ENCODE data around the gene KHDRBS2. TPM values are rescaled to one million over a fixed set of nuclear protein-coding genes. Genes with fewer than 3 reads are reported as not detected.

Gene KHDRBS2
- total RNA-seq, 3 donors from 2014 or later: 0.16 TPM; not detected in 2

GRCh38 chr6:62284725-62285124 is 1.3 kb downstream of the KHDRBS2 start:
- H3K4me3 ChIP-seq: no peak overlapping the region
- DNase-seq (ENCODE audit: low spot score in 2 of 2): no peak
- intact Hi-C loops (cut with DNase I; ENCODE audit: low total_unique reads): no loop called here
- no peaks in the 10 kb centered on the region for H3K36me3 ChIP-seq
- H3K27me3 ChIP-seq: peaks cover 0 to 25% of the 10 kb centered on the region in 2 donors
- no peak for TF ChIP-seq POLR2AphosphoS5 (IDR thresholded peaks at IDR 0.05)
- TF ChIP-seq POLR2A (IDR thresholded peaks at IDR 0.05): no peak
- TF ChIP-seq, protein P1, sequence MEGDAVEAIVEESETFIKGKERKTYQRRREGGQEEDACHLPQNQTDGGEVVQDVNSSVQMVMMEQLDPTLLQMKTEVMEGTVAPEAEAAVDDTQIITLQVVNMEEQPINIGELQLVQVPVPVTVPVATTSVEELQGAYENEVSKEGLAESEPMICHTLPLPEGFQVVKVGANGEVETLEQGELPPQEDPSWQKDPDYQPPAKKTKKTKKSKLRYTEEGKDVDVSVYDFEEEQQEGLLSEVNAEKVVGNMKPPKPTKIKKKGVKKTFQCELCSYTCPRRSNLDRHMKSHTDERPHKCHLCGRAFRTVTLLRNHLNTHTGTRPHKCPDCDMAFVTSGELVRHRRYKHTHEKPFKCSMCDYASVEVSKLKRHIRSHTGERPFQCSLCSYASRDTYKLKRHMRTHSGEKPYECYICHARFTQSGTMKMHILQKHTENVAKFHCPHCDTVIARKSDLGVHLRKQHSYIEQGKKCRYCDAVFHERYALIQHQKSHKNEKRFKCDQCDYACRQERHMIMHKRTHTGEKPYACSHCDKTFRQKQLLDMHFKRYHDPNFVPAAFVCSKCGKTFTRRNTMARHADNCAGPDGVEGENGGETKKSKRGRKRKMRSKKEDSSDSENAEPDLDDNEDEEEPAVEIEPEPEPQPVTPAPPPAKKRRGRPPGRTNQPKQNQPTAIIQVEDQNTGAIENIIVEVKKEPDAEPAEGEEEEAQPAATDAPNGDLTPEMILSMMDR (IDR thresholded peaks at IDR 0.05): no peak
- no peaks in the 10 kb centered on the region for H3K9me3 ChIP-seq
- H3K4me1 ChIP-seq: no peaks in the 10 kb centered on the region
- no peak overlapping the region for H3K27ac ChIP-seq

GRCh38 chr6:62283796-62284411 is 2.1 kb downstream of the KHDRBS2 start:
- H3K4me3 ChIP-seq: no peak overlapping the region

GRCh38 chr6:62283365-62283764 is 2.7 kb downstream of the KHDRBS2 start:
- Histone ChIP-seq H3K9me3 (no peaks in the 10 kb centered on the region), H3K27me3 (peaks cover 0 to 25% of the 10 kb centered on the region in 2 donors), H3K27ac (no peak overlapping the region), H3K4me3 (no peak overlapping the region), H3K36me3 (no peaks in the 10 kb centered on the region), H3K4me1 (no peaks in the 10 kb centered on the region)
- intact Hi-C loops (cut with DNase I; ENCODE audit: low total_unique reads): no loop called here
- no peak for DNase-seq (ENCODE audit: low spot score in 2 of 2)
- TF ChIP-seq POLR2A (IDR thresholded peaks at IDR 0.05) (no peak), POLR2AphosphoS5 (IDR thresholded peaks at IDR 0.05) (no peak)
- TF ChIP-seq, protein P1 (IDR thresholded peaks at IDR 0.05): no peak

More at GRCh38 chr6:62283796-62284411, 2.1 kb downstream of the KHDRBS2 start:
- Histone ChIP-seq H3K4me1 (no peaks in the 10 kb centered on the region), H3K27me3 (peaks cover 0 to 25% of the 10 kb centered on the region in 2 donors), H3K9me3 (no peaks in the 10 kb centered on the region), H3K36me3 (no peaks in the 10 kb centered on the region), H3K27ac (no peak overlapping the region)
- intact Hi-C loops (cut with DNase I; ENCODE audit: low total_unique reads): no loop called here
- no peak for TF ChIP-seq POLR2AphosphoS5 (IDR thresholded peaks at IDR 0.05)
- TF ChIP-seq, protein P1 (IDR thresholded peaks at IDR 0.05): no peak
- TF ChIP-seq POLR2A (IDR thresholded peaks at IDR 0.05): no peak
- no peak for DNase-seq (ENCODE audit: low spot score in 2 of 2)

GRCh38 chr6:62280099-62280498 is 5.9 kb downstream of the KHDRBS2 start:
- H3K36me3 ChIP-seq: no peaks in the 10 kb centered on the region
- H3K4me3 ChIP-seq: no peak overlapping the region
- DNase-seq (ENCODE audit: low spot score in 2 of 2): no peak
- H3K9me3 ChIP-seq: no peaks in the 10 kb centered on the region
- TF ChIP-seq POLR2AphosphoS5 (IDR thresholded peaks at IDR 0.05) (no peak), POLR2A (IDR thresholded peaks at IDR 0.05) (no peak)
- TF ChIP-seq, protein P1 (IDR thresholded peaks at IDR 0.05): no peak
- peaks cover 0 to 2% of the 10 kb centered on the region in 2 donors for H3K27me3 ChIP-seq
- H3K4me1 ChIP-seq: no peaks in the 10 kb centered on the region
- intact Hi-C loops (cut with DNase I; ENCODE audit: low total_unique reads): no loop called here
- no peak overlapping the region for H3K27ac ChIP-seq

DNA sequence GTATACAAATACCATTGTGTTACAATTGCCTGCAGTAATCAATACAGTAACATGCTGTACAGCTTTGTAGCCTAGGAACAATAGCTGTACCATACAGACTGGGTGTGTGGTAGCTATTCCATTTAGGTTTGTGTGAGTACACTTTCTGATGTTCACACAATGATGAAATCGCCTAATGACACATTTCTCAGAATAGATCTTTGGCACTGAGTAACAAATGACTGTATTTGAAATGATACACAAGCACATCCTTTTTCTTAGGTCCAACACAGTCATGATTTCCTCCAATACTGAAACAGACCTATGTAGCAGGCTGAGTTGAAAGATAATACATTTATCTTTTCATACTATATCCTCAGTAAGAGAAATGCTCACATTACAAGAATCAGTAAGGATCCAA is 13.9 kb downstream of the KHDRBS2 start:
- TF ChIP-seq POLR2A (IDR thresholded peaks at IDR 0.05) (no peak), POLR2AphosphoS5 (IDR thresholded peaks at IDR 0.05) (no peak)
- TF ChIP-seq, protein P1 (IDR thresholded peaks at IDR 0.05): no peak
- Histone ChIP-seq H3K4me3 (no peak overlapping the region), H3K27me3 (no peaks in the 10 kb centered on the region), H3K4me1 (no peaks in the 10 kb centered on the region), H3K27ac (no peak overlapping the region), H3K36me3 (no peaks in the 10 kb centered on the region), H3K9me3 (no peaks in the 10 kb centered on the region)
- DNase-seq (ENCODE audit: low spot score in 2 of 2): no peak
- intact Hi-C loops (cut with DNase I; ENCODE audit: low total_unique reads): no loop called here

All from breast epithelium (tissue), 4 donors.